Epidermal melanocyte (primary cell): ENCODE measurements around the gene DDX20.
"Not testable (repeated sequence)": the region's sequence is repeated elsewhere in the genome, so short reads cannot be mapped to it uniquely, and the experiment has no call there.

ENCODE experiments used
- DNase-seq: peaks from one replicate; pipeline ENCODE4 v3.0.0; 2011; ENCODE audit warnings: low spot score; ENCODE audit not compliant: insufficient read length

The DDX20 gene

DNA sequence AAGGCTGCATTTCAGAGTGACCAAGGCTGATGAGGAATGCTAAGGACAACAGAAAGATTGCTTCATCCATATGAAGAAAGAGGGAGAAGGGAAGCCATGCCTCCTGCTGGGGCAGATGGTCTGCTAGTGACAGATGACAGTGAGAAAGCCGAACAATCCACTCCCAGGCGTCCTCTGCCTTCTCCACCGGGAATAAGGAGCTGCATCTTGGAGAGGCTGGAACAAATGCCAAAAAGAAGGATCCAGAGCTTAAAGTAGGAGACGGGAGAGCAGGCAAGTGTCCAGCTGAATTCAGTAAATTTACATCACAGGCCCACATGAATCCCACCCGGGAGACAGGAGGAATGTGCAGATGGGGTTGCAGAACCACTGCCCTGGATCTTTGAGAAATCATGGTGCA, 33.4 kb downstream of the DDX20 start:
- DNase-seq, result no peak

DNA sequence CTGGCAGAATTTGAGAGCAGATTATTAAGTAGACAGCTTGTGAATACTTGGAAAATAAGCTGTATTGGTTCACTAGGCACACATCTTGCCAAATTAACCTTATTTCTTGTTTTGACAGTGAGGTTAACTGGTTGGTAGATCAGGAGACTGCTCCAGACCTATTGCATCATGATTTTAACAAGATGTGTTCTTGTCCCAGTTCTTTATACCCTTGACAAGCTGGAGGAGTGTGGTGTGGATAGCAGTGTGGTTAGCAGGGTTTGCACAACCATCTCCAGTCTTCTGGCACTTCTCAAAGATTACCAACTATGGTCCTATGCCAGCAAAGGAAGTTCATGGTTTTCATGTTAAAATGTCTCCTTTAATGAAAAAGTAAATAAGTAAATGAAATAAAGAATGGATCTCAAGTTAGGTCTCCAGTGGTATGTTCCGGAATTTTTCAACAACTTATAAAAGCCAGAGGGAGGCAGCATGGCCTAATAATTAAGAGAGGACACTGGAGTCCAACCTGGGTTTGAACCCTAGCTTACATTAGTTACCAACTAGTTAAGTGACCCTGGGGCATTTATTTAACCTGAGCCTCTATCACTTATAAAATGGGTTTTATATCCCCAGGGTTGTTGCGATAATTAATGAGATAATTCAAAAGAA, 34.1 kb downstream of the DDX20 start:
- DNase-seq, result peak; percentile 49

DNA sequence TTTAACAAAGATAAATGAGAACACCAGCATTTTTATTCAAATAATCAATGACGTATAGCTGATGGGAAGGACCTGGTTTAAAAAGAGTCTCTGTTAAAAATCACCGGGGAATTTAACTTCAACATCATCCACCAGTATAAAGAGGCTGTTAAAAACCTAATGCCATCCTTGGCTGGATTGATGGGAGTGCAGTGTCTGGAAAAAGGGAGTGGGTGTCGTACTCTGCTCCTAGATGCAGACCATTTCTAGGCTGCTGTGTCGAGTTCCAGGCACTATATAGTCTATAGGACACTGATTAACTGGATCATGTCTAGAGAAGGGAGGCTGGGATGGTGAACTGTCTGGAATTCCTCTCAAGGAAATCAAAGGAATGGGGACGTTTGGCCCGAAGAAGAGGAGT, 36.1 kb downstream of the DDX20 start:
- DNase-seq, result no peak

DNA sequence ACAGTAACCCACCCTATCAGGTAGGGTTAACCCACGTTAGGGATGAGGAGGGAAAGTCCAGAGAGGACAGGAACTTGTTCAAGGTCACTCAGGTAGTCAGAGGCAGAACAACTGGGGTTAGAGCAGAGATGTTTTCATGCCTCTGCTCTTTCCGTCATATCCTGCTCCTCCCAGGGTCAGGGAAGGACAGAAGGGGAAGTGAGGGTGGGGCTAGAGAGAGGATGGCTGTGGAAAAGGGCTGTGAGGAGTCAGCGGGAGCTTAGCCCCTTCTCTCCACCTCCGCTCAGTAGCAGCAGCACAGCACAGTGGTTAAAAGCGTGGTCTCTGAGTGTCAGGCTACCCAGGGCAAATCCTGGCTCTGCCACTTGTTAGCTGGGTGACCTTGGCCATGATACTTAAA, 36.5 kb downstream of the DDX20 start:
- no peak for DNase-seq

DNA sequence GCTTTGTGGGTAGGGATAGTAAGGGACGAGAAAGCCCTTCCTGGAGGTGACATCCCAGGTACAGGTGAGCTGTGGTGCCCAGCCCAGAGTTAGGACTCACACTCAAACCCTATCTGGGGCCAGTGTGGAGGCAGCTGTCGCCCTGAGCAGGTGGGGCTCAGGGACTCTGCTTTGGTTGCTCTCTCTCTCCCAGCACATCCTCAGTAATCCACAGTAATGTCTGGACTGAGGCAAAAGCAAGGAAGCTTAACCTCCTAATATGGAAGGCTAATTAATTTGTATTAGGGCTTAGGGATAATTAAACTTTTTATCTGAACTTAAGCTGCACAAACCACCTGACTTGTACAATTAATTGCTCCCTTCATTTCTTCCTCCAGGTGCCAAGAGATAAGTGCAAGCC, 38.2 kb downstream of the DDX20 start:
- no peak for DNase-seq

DNA sequence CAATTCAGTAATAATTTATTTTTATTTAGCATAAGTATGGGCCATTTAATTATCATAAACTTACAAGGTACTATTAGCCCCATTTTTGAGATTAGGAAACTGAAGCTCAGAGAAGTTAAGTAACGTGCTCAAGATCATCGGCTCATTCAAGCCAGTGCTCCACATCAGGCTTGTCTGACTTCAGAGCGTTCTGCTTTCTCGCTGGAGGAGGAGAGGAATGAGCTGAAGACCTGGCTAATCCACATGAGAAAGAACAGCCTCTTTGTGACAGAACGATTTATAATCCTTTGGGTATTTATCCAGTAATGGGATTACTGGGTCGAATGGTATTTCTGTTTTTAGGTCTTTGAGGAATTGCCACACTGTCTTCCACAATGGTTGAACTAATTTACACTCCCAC, 39.7 kb downstream of the DDX20 start:
- DNase-seq, result no peak

DNA sequence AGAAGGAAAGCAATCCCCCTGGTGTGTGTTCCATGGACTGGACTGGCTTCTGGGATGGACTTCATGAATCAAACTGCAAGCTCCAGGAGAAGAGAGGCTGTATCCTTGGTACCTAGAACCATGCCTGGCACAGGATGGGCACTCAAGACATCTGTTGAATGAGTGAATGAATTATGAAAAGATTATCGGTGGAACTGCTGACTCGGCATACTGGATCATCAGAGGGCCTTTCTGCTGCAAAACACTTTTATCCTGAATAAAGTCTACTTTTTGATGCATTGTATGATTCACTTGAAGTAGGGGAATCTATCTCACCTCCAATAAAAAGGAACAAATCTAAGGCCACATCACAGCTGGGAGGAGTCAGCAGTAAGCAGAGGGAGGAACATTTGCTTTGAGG, 42.9 kb downstream of the DDX20 start:
- DNase-seq, result no peak

DNA sequence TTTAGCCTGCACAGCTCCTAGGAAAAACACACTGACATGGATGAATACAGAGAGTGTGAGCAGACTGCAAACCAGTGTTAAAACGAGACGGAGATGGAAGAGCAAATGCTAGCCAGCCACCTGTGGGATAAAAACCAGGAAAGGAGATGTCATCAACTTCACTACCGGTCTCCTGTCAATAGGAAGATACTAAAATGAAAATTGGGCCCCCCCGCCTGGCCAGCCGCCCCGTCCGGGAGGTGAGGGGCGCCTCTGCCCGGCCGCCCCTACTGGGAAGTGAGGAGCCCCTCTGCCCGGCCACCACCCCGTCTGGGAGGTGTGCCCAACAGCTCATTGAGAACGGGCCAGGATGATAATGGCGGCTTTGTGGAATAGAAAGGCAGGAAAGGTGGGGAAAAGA, 44.0 kb downstream of the DDX20 start:
- DNase-seq, result not testable (repeated sequence)

DNA sequence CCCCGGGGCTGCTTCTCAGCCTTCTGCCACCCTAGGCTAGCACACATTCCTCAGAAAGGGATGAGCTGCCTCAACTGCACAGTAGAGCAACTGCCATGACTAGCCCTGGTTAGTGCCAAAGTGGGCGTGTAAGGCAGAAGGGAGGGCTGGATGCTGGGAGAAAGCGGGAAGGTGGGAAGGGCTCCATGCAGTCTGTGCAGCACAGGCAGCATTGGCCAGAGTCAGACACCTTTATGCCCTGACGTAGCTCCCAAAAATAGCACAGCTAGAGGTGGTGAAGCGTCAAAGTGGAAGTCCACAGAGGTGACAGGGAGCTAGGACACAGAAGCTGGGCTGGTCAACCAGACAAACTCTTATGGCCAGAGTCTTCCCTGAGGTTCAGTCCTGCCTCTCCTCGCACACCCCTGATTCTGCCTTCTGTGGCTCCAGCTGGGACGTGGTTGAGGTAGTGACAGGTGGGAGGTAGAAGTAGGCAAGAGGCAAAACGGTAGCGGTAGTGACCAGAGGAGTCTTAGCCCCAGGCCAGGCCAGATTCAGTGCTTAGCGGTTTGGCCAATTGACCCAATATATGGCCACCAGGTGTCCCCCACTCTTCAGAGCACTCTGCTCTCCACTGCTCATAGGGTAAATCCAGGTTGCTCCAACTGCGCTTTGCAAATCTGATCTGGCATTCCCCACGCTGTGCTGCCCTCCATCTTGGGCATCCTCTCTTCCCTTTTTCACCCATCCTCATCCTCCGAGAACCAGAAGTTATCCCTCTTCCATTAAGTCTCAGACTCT, 45.6 kb downstream of the DDX20 start:
- DNase-seq, result no peak

DNA sequence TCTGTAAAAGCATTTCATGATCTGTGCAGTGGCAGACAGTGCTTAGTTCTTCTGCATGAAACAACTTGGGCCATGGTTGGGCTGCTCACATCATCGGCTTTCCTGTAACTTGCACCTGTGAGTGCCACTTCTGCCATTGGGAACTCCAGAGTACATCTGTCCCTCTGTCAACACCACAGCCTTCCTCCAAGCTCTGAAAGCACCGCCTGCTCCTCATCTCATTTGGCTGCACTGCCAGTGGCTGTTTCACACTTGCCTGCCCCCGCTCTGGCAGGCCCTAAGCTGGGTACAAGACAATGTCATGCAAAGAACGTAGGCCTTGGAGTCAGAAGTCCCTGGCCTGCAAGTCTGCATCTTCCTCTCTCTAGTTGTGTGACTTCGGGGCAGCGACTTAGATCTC, 46.4 kb downstream of the DDX20 start:
- DNase-seq, result no peak

DNA sequence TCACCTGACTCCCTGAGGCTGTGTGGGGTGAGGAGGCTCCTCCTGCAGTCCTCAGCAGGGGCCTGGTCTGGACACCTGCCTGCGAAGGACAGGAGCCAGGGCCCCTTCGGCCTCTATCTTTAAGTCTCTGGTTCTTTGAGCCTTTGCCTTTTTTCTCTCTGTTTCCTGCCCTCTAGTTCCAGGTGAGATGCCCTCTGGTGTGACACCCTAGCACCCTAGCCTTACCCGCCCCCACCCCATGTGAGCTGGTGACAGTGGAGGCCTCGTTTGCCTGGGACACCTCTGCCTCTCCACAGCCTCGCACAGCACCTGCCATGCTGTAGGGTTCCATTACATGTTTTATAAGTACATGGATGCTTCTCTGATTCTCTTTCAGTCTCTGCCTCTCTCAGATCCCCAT, 47.3 kb downstream of the DDX20 start:
- DNase-seq, result no peak

DNA sequence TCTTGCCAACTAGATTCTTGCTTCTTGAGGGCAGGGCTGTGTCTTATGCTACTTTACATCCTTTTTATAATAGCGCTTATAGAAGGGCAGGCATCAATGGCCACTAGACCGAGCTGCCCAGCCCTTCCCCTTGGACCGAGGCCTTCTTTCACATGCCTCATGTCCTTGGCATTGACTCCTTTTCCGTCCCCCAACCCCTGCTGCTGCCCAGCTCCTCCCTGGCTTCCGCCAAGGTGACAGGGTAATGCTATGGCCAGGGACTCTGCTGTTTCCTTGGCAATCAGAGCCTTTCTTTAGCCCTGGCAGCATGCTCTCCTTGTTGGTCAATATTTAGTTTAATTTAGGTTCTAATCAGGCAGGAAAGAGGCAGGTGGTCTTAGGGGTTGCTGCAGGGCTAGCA, 48.2 kb downstream of the DDX20 start:
- DNase-seq, result no peak

DNA sequence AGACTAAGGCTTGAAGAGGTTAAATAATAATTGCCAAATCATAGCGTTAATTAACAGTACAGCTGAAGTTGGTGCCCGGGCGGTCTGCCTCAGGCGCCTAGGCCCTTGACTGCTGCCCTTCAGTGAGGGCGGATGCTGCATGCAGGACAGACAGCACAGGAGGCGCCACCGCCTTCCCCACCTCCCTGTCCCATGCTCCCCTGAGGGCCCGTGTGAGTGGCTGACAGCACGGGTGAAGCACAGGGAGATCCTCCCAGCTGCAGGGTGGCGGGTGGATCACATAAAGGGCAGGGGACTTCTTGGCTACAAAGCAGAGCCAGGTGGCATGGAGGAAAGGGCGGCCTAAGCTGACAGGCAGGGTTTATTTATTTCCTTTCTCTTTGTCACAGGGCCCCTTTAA, 49.1 kb downstream of the DDX20 start:
- DNase-seq, result no peak

DNA sequence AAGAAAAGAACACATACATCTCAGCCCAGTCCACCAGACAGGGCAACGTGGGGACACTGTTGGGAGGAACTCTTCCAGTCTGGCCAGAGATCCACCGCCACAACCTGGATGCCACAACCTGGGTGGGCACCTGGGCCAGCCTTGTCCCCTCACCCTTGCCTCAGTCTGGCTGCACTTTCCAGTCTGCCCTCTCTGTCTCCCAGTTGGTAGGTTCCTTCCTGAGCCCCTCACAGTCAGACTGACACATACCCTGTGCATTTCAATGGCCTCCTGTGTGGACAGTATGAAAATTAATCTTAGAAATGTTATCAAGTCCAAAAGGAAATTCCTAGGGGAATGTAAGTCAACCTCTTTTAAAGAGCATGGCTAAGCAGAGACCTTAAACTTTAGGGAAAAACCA, 49.5 kb downstream of the DDX20 start:
- no peak for DNase-seq

DNA sequence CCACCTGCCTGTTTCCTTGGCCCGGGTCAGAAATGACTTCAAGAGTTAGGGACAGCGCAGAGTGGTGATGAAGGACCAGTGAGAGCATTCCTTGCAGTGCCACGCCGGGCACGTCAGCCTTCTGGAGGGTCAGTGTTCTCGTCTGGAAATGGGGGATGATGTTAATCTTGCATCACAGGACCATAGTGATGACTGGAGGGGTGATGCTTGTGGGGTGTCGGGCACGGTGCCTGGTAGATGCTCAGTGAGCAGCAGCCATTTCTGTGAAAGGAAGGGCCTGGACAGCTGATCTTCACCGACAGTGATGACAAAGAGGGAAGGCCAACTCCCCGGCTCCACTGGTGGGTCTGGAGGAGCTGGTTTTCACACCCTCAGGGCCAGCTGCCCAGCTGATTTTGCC, 56.2 kb downstream of the DDX20 start:
- no peak for DNase-seq

DNA sequence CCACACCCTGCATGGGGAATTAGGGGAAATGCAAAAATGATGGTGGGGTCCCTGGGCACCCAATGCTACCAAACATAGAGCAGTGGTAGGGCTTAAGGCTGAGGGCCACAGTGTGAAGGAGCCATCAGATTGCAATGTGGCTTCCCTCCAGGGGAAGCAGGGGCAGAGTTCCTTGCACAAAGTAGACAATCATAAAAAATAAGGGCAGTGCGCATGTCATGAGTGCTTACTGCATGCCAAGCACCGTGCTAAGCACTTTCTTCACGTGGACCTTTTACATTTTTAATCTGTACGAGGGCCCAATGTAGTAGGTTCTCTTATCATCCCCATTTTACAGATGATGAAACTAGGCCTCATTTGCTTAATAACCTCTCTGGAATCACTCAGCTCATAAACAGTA, 56.6 kb downstream of the DDX20 start:
- DNase-seq, result no peak

DNA sequence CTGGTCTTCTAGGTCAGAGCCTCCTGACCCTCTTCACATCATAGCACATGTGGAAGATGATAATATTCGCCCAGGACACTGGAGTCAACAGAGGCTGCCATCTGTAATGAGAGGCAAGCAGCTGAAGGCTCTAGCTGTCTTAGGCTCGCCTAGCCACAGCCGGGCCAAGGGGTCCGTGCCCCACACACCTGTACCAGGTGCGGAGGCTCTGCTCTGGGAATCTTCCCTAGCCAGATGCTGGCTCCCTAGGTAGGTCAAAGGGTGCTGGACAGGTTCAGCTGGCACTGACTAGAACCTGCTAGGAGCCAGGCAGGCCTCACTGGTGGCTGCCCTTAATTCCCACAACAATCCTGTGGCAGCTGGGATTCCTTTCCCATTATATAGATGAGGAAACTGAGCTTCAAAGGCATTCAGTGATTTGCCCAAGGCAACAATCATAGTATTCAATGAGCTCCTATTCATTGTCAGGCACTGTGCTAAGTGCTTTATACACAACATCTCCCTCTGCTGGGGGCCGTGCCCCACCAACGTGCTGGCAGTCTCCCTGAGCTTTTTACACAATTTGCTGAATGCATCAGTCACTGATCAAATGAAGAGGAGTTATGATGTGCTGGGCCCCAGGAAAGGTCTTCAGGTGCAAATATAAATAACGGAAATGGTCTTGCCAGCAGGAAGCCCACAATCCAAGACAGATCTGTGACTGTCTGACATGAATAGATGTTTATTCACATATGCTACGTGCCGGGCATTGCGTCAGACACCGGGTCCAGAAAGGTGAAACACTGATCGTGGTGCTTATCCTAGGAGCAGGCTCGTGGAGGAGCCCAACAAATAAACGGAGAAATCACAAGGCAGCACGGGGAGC, 58.0 kb downstream of the DDX20 start:
- DNase-seq, result no peak

DNA sequence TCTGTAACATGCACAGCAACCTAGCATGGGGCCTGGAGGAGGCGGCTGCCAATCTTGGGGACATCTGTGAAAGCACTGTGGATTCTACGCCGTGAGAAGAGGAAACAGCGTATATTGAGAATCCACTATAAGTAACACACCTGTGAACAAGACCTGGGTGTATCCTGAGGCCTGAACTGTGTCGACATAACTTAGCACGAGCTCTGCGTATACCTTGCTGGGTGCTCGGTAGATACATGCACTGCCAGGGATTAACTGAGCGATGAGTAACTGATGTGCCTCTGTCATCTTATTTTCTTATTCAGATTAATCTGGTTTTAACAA, 58.6 kb downstream of the DDX20 start:
- no peak for DNase-seq

DNA sequence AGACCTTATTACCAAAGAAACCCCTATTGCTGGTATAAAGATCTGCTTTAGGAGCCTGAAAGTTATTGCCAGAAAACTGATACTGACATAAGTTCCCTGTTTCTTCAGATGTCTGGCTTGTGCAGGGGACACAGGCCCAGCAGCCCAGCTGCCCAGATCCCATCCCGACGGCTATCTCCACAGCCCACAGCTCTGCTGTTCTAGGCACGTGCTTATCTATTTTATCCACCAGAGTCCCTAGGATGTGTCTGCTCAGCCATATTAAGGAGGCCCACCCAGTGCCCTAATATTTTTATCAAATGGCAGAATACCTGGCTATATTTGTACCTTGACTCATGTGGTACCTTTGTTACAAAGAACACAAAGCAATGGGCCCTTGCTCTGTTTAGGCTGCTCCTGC, 58.9 kb downstream of the DDX20 start:
- no peak for DNase-seq
